ENCODE data around the gene CDK14. TPM values are rescaled to one million over a fixed set of nuclear protein-coding genes. Genes with fewer than 3 reads are reported as not detected.

The CDK14 gene
- total and polyA plus RNA-seq, 2 donors (not counting 1 experiment from before 2014, with no cell fraction given) = 42.1 to 167 TPM

DNA sequence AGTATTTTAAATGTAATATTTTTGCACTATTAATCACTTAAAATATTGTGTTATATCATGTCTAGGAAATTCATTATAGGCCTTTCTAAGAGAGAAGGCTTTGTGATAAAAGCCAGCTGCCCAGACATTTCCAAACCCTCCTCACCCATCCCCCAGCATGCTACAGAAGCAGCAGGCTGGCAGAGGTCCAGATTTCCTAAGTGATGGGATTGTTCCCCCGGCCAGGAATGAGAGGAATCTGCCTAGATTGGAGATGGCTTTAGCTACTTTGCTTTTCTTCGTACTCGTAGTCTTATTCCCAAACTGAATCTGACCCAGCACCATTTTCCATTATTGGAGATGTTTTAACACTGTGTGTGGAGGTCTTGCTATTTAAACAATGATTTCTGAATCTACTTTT is 29.4 kb downstream of the CDK14 start:
- peaks cover 7% of the 10 kb centered on the region for H4K20me1 ChIP-seq (ENCODE audit: control insufficient read depth, insufficient read depth, low read length, poor library complexity, severe bottlenecking)
- no peak for DNase-seq
- no peak overlapping the region for H3K9ac ChIP-seq (ENCODE audit: low read length)
- Mint-ChIP-seq H3K9me3 (ENCODE audit: insufficient read depth) (no peaks in the 10 kb centered on the region), H3K4me3 (no peak overlapping the region), H3K27ac (no peak overlapping the region), H3K4me1 (peaks cover 17% of the 10 kb centered on the region), H3K27me3 (no peaks in the 10 kb centered on the region)
- ChIA-PET POLR2A (no interaction called here), CTCF (interaction anchor here (1.0 to 9.3 kb wide), 3 partner anchors 29 to 72 kb away, joined by 3 to 122 read pairs (median 3); partner anchors contain the start of gene CDK14)
- TF ChIP-seq EZH2 (IDR thresholded peaks at IDR 0.05; ENCODE audit: borderline replicate concordance, insufficient read depth, low read depth, low read length, poor library complexity, severe bottlenecking) = no peak
- TF ChIP-seq, protein P1, sequence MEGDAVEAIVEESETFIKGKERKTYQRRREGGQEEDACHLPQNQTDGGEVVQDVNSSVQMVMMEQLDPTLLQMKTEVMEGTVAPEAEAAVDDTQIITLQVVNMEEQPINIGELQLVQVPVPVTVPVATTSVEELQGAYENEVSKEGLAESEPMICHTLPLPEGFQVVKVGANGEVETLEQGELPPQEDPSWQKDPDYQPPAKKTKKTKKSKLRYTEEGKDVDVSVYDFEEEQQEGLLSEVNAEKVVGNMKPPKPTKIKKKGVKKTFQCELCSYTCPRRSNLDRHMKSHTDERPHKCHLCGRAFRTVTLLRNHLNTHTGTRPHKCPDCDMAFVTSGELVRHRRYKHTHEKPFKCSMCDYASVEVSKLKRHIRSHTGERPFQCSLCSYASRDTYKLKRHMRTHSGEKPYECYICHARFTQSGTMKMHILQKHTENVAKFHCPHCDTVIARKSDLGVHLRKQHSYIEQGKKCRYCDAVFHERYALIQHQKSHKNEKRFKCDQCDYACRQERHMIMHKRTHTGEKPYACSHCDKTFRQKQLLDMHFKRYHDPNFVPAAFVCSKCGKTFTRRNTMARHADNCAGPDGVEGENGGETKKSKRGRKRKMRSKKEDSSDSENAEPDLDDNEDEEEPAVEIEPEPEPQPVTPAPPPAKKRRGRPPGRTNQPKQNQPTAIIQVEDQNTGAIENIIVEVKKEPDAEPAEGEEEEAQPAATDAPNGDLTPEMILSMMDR (IDR thresholded peaks at IDR 0.05) = no peak
- H3K9me3 ChIP-seq (ENCODE audit: control extremely low read depth in 1 of 3, control insufficient read depth in 2 of 3, insufficient read depth in 1 of 3, low read length in 2 of 3) = no peaks in the 10 kb centered on the region
- WGBS (ENCODE audit: insufficient coverage) = no CpG with 5 or more reads among the region's 3 CpGs
- peaks cover 7 to 14% of the 10 kb centered on the region in 2 donors for H3K4me1 ChIP-seq (ENCODE audit: control insufficient read depth in 2 of 2, insufficient read depth in 2 of 2, low read length in 2 of 2)
- ATAC-seq (ENCODE audit: low read depth) = no peak
- H2AFZ ChIP-seq (ENCODE audit: insufficient read depth, low read depth, low read length, poor library complexity, severe bottlenecking) = no peak overlapping the region
- H3K27me3 ChIP-seq (replicated peaks in 1 of 4; ENCODE audit: control extremely low read depth in 1 of 4, control insufficient read depth in 3 of 4, insufficient read depth in 4 of 4, low read length in 3 of 4) = no peaks in the 10 kb centered on the region
- intact Hi-C loops (cut with micrococcal nuclease) = no loop called here
- peaks cover 75% of the 10 kb centered on the region for H3K79me2 ChIP-seq (ENCODE audit: control insufficient read depth, insufficient read depth, low read length)
- no peak overlapping the region for H3K27ac ChIP-seq (ENCODE audit: low read length in 2 of 2)
- H3K36me3 ChIP-seq (replicated peaks in 1 of 2; ENCODE audit: control extremely low read depth in 1 of 2, control insufficient read depth in 1 of 2, extremely low read depth in 1 of 2, insufficient read depth in 2 of 2, low read length in 1 of 2) = no peaks in the 10 kb centered on the region
- H3K4me3 ChIP-seq (ENCODE audit: control extremely low read depth in 1 of 5, extremely low read depth in 1 of 5, insufficient read depth in 1 of 5, low read depth in 2 of 5, low read length in 4 of 5) = no peak overlapping the region
- no peak overlapping the region for H3K4me2 ChIP-seq (replicated peaks; ENCODE audit: low read depth, low read length, poor library complexity, severe bottlenecking)

DNA sequence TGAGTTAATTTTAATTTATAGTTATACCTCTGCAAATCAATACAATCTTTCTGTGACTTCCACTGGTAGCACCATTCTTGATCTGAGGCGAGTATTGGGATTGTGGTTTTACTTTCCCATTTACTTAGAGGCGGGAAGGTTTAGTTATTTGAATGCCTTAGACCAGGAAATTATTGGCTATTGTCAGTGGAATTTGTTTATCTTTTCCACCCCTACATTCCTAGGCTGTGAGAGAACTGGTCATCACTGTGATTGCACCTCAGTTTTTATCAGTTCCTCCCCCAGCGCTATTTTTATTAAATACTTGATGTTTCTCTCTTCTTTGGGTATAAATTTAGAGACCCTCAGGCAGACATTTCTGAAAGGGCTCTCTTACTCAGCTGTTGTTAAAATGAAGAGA is 29.9 kb downstream of the CDK14 start:
- WGBS (ENCODE audit: insufficient coverage) = no CpG with 5 or more reads among the region's 3 CpGs
- peaks cover 73% of the 10 kb centered on the region for H3K79me2 ChIP-seq (ENCODE audit: control insufficient read depth, insufficient read depth, low read length)

More for the DNA sequence above, 29.9 kb downstream of the CDK14 start:
- no peak for DNase-seq
- Mint-ChIP-seq H3K4me1 (peaks cover 16% of the 10 kb centered on the region), H3K4me3 (no peak overlapping the region), H3K9me3 (ENCODE audit: insufficient read depth) (no peaks in the 10 kb centered on the region), H3K27me3 (no peaks in the 10 kb centered on the region), H3K27ac (no peak overlapping the region)
- intact Hi-C loops (cut with micrococcal nuclease) = no loop called here
- no peak overlapping the region for H3K27ac ChIP-seq (ENCODE audit: low read length in 2 of 2)
- peaks cover 7% of the 10 kb centered on the region for H4K20me1 ChIP-seq (ENCODE audit: control insufficient read depth, insufficient read depth, low read length, poor library complexity, severe bottlenecking)
- H3K9me3 ChIP-seq (ENCODE audit: control extremely low read depth in 1 of 3, control insufficient read depth in 2 of 3, insufficient read depth in 1 of 3, low read length in 2 of 3) = no peaks in the 10 kb centered on the region
- ATAC-seq (ENCODE audit: low read depth) = no peak
- no peak for TF ChIP-seq EZH2 (IDR thresholded peaks at IDR 0.05; ENCODE audit: borderline replicate concordance, insufficient read depth, low read depth, low read length, poor library complexity, severe bottlenecking)
- TF ChIP-seq, protein P1 (IDR thresholded peaks at IDR 0.05) = no peak
- ChIA-PET POLR2A (no interaction called here), CTCF (interaction anchor here (0.8 to 9.3 kb wide), 4 partner anchors 7 to 171 kb away, joined by 3 to 122 read pairs (median 3); partner anchors contain the start of gene CDK14)
- no peaks in the 10 kb centered on the region for H3K27me3 ChIP-seq (replicated peaks in 1 of 4; ENCODE audit: control extremely low read depth in 1 of 4, control insufficient read depth in 3 of 4, insufficient read depth in 4 of 4, low read length in 3 of 4)
- no peak overlapping the region for H3K9ac ChIP-seq (ENCODE audit: low read length)
- no peak overlapping the region for H3K4me3 ChIP-seq (ENCODE audit: control extremely low read depth in 1 of 5, extremely low read depth in 1 of 5, insufficient read depth in 1 of 5, low read depth in 2 of 5, low read length in 4 of 5)
- H2AFZ ChIP-seq (ENCODE audit: insufficient read depth, low read depth, low read length, poor library complexity, severe bottlenecking) = no peak overlapping the region
- no peaks in the 10 kb centered on the region for H3K36me3 ChIP-seq (replicated peaks in 1 of 2; ENCODE audit: control extremely low read depth in 1 of 2, control insufficient read depth in 1 of 2, extremely low read depth in 1 of 2, insufficient read depth in 2 of 2, low read length in 1 of 2)
- H3K4me1 ChIP-seq (ENCODE audit: control insufficient read depth in 2 of 2, insufficient read depth in 2 of 2, low read length in 2 of 2) = peaks cover 3 to 9% of the 10 kb centered on the region in 2 donors
- H3K4me2 ChIP-seq (replicated peaks; ENCODE audit: low read depth, low read length, poor library complexity, severe bottlenecking) = no peak overlapping the region
